CD4-positive, alpha-beta T cell treated with Interleukin-6 for 4 hours (primary cell): Measurements from ENCODE around the gene CEP83.
"Not testable (repeated sequence)": the region's sequence is repeated elsewhere in the genome, so short reads cannot be mapped to it uniquely, and the experiment has no call there.

ENCODE experiments used
- DNase-seq: peaks from one replicate; pipeline ENCODE4 v3.0.0-alpha.2; 2020; ENCODE audit warnings: mixed read lengths

CEP83 gene

GRCh38 chr12:94459728-94460615, at the start of gene CEP83:
CEP83 (minus strand) TSS chr12:94459867; CDS start chr12:94412490, 47,377 bp downstream.
- peak; percentile 98 for DNase-seq

- no peak for DNase-seq
These were observed 49.6 kb upstream of the CEP83 start for GRCh38 chr12:94509317-94509716.

- DNase-seq, result no peak
These were observed 47.8 kb upstream of the CEP83 start for GRCh38 chr12:94507455-94507854.

- DNase-seq, result no peak
These were observed 44.7 kb upstream of the CEP83 start for GRCh38 chr12:94504386-94504785.

GRCh38 chr12:94503619-94504018, 44.0 kb upstream of the CEP83 start:
- no peak for DNase-seq

- no peak for DNase-seq
These were observed 41.3 kb upstream of the CEP83 start for GRCh38 chr12:94500831-94501567.

GRCh38 chr12:94498698-94499097, 39.0 kb upstream of the CEP83 start:
- DNase-seq, result no peak

GRCh38 chr12:94498073-94498472, 38.4 kb upstream of the CEP83 start:
- no peak for DNase-seq

GRCh38 chr12:94495445-94496115, 35.9 kb upstream of the CEP83 start:
- DNase-seq, result no peak

GRCh38 chr12:94491489-94491888, 31.8 kb upstream of the CEP83 start:
- DNase-seq, result no peak

GRCh38 chr12:94488463-94488862, 28.8 kb upstream of the CEP83 start:
- no peak for DNase-seq

GRCh38 chr12:94481734-94482133, 22.1 kb upstream of the CEP83 start:
- no peak for DNase-seq

- no peak for DNase-seq
These were observed 9.9 kb upstream of the CEP83 start for GRCh38 chr12:94469522-94469921.

- no peak for DNase-seq
These were observed 921 bp upstream of the CEP83 start for GRCh38 chr12:94460616-94460959.

GRCh38 chr12:94458877-94459727, 565 bp downstream of the CEP83 start:
- DNase-seq, result no peak

GRCh38 chr12:94457311-94457710, 2.4 kb downstream of the CEP83 start:
- no peak for DNase-seq

- DNase-seq, result not testable (repeated sequence)
These were observed 5.3 kb downstream of the CEP83 start for GRCh38 chr12:94454318-94454717.

- no peak for DNase-seq
These were observed 14.0 kb downstream of the CEP83 start for GRCh38 chr12:94445662-94446061.

- DNase-seq, result no peak
These were observed 22.4 kb downstream of the CEP83 start for GRCh38 chr12:94437303-94437702.

- DNase-seq, result no peak
These were observed 24.1 kb downstream of the CEP83 start for GRCh38 chr12:94435511-94435927.

- DNase-seq, result no peak
These were observed 25.5 kb downstream of the CEP83 start for GRCh38 chr12:94434171-94434570.

- DNase-seq, result no peak
These were observed 25.9 kb downstream of the CEP83 start for GRCh38 chr12:94433744-94434143.

- DNase-seq, result no peak
These were observed 29.4 kb downstream of the CEP83 start for GRCh38 chr12:94430304-94430703.
